ENCODE measurements around the gene KLC1.
A peak's percentile ranks its signal among the peaks of the same experiment; 100 is the strongest.
"Not testable (repeated sequence)": the region's sequence is repeated elsewhere in the genome, so short reads cannot be mapped to it uniquely, and the experiment has no call there.

Gene KLC1

GRCh38 chr14:103628684-103629502, at the start of gene KLC1:
TSS of gene KLC1 (plus strand) at chr14:103629211. CDS start at chr14:103654565, 25,354 bp downstream.
- peak; percentile 61 to 70 for DNase-seq (ENCODE audit: low read depth in 2 of 2)

GRCh38 chr14:103581206-103581605, 47.8 kb upstream of the KLC1 start:
- no peak for DNase-seq (ENCODE audit: low read depth in 2 of 2)

GRCh38 chr14:103581954-103582703, 46.9 kb upstream of the KLC1 start:
- no peak for DNase-seq (ENCODE audit: low read depth in 2 of 2)

- no peak for DNase-seq (ENCODE audit: low read depth in 2 of 2)
Observed at GRCh38 chr14:103584326-103584915, 44.6 kb upstream of the KLC1 start.

- no peak for DNase-seq (ENCODE audit: low read depth in 2 of 2)
Observed at GRCh38 chr14:103593577-103593976, 35.4 kb upstream of the KLC1 start.

- no peak for DNase-seq (ENCODE audit: low read depth in 2 of 2)
Observed at GRCh38 chr14:103594265-103594664, 34.7 kb upstream of the KLC1 start.

- no peak for DNase-seq (ENCODE audit: low read depth in 2 of 2)
Observed at GRCh38 chr14:103597623-103598377, 31.2 kb upstream of the KLC1 start.

GRCh38 chr14:103600503-103600902, 28.5 kb upstream of the KLC1 start:
- no peak for DNase-seq (ENCODE audit: low read depth in 2 of 2)

- DNase-seq (ENCODE audit: low read depth in 2 of 2), result no peak
Observed at GRCh38 chr14:103604620-103605019, 24.4 kb upstream of the KLC1 start.

- peak; percentile 25 for DNase-seq (ENCODE audit: low read depth in 2 of 2)
Observed at GRCh38 chr14:103606963-103607668, 21.9 kb upstream of the KLC1 start.

- no peak for DNase-seq (ENCODE audit: low read depth in 2 of 2)
Observed at GRCh38 chr14:103607822-103608221, 21.2 kb upstream of the KLC1 start.

GRCh38 chr14:103609081-103609480, 19.9 kb upstream of the KLC1 start:
- DNase-seq (ENCODE audit: low read depth in 2 of 2), result not testable (repeated sequence)

GRCh38 chr14:103611215-103611614, 17.8 kb upstream of the KLC1 start:
- DNase-seq (ENCODE audit: low read depth in 2 of 2), result no peak

- DNase-seq (ENCODE audit: low read depth in 2 of 2), result no peak
Observed at GRCh38 chr14:103613517-103613916, 15.5 kb upstream of the KLC1 start.

- DNase-seq (ENCODE audit: low read depth in 2 of 2), result no peak
Observed at GRCh38 chr14:103616635-103617300, 12.2 kb upstream of the KLC1 start.

- no peak for DNase-seq (ENCODE audit: low read depth in 2 of 2)
Observed at GRCh38 chr14:103619057-103619456, 10.0 kb upstream of the KLC1 start.

GRCh38 chr14:103621860-103622259, 7.2 kb upstream of the KLC1 start:
- DNase-seq (ENCODE audit: low read depth in 2 of 2), result no peak

- no peak for DNase-seq (ENCODE audit: low read depth in 2 of 2)
Observed at GRCh38 chr14:103623308-103623707, 5.7 kb upstream of the KLC1 start.

- DNase-seq (ENCODE audit: low read depth in 2 of 2), result no peak
Observed at GRCh38 chr14:103623883-103624482, 5.0 kb upstream of the KLC1 start.

- no peak for DNase-seq (ENCODE audit: low read depth in 2 of 2)
Observed at GRCh38 chr14:103624860-103625259, 4.2 kb upstream of the KLC1 start.

All from stimulated activated CD8-positive, alpha-beta memory T cell treated with anti-CD3 and anti-CD28 coated beads, Interleukin-15, amount 100 ng/mL, for 4 hours (primary cell).